ENCODE results near the gene DNAI1. TPM values are rescaled to one million over a fixed set of nuclear protein-coding genes. Genes with fewer than 3 reads are reported as not detected.

The DNAI1 gene
- total RNA-seq, 6 experiments from 2014 or later, result not detected

- Histone ChIP-seq H3K36me3 (no peaks in the 10 kb centered on the region), H3K4me3 (no peak overlapping the region), H3K4me1 (peaks cover 0 to 21% (median 6%) of the 10 kb centered on the region in 4 donors), H3K27me3 (no peaks in the 10 kb centered on the region), H3K9me3 (no peaks in the 10 kb centered on the region), H3K27ac (no peak overlapping the region)
- 19% methylated on average over 11 of the region's 11 CpGs for WGBS (ENCODE audit: insufficient coverage, low coverage, low lambda C conversion rate, missing lambda C conversion rate)
- TF ChIP-seq POLR2A (IDR thresholded peaks at IDR 0.05), result no peak
- TF ChIP-seq CTCF (IDR thresholded peaks at IDR 0.05), result no peak
- ATAC-seq (no peak), DNase-seq (peak in 1 of 3 donors; percentile 25)
- intact Hi-C loops (cut with DNase I), result no loop called here
Measured at GRCh38 chr9:34458959-34459340, 345 bp downstream of the DNAI1 start.

GRCh38 chr9:34459356-34459755, 751 bp downstream of the DNAI1 start:
- intact Hi-C loops (cut with DNase I), result no loop called here
- TF ChIP-seq POLR2A (IDR thresholded peaks at IDR 0.05), result no peak
- TF ChIP-seq CTCF (IDR thresholded peaks at IDR 0.05), result no peak
- Histone ChIP-seq H3K4me1 (peaks cover 0 to 21% (median 6%) of the 10 kb centered on the region in 4 donors), H3K9me3 (no peaks in the 10 kb centered on the region), H3K27ac (no peak overlapping the region), H3K36me3 (no peaks in the 10 kb centered on the region), H3K4me3 (no peak overlapping the region), H3K27me3 (no peaks in the 10 kb centered on the region)
- ATAC-seq (no peak), DNase-seq (no peak)
- 77% methylated on average over 11 of the region's 14 CpGs for WGBS (ENCODE audit: insufficient coverage, low coverage, low lambda C conversion rate, missing lambda C conversion rate)

- Histone ChIP-seq H3K4me3 (no peak overlapping the region), H3K4me1 (peaks cover 0 to 21% (median 6%) of the 10 kb centered on the region in 4 donors), H3K36me3 (no peaks in the 10 kb centered on the region), H3K9me3 (no peaks in the 10 kb centered on the region), H3K27ac (no peak overlapping the region), H3K27me3 (no peaks in the 10 kb centered on the region)
- 51% methylated on average over 3 of the region's 3 CpGs for WGBS (ENCODE audit: insufficient coverage, low coverage, low lambda C conversion rate, missing lambda C conversion rate)
- ATAC-seq (no peak), DNase-seq (no peak)
- intact Hi-C loops (cut with DNase I), result no loop called here
- no peak for TF ChIP-seq CTCF (IDR thresholded peaks at IDR 0.05)
- no peak for TF ChIP-seq POLR2A (IDR thresholded peaks at IDR 0.05)
Measured at GRCh38 chr9:34459941-34460340, 1.3 kb downstream of the DNAI1 start.

GRCh38 chr9:34463098-34463900, 4.7 kb downstream of the DNAI1 start:
- TF ChIP-seq POLR2A (IDR thresholded peaks at IDR 0.05) (no peak), CTCF (IDR thresholded peaks at IDR 0.05) (no peak)

More at GRCh38 chr9:34463098-34463900, 4.7 kb downstream of the DNAI1 start:
- no peak overlapping the region for H3K27ac ChIP-seq
- intact Hi-C loops (cut with DNase I), result no loop called here
- H3K4me3 ChIP-seq, result no peak overlapping the region
- H3K36me3 ChIP-seq, result no peaks in the 10 kb centered on the region
- DNase-seq (no peak), ATAC-seq (peak in 1 of 4 donors; percentile 35)
- no peaks in the 10 kb centered on the region for H3K9me3 ChIP-seq
- 40% methylated on average over 5 of the region's 5 CpGs for WGBS (ENCODE audit: insufficient coverage, low coverage, low lambda C conversion rate, missing lambda C conversion rate)
- H3K4me1 ChIP-seq, result peaks cover 0 to 13% (median 0%) of the 10 kb centered on the region in 4 donors
- no peaks in the 10 kb centered on the region for H3K27me3 ChIP-seq
